ENCODE measurements around the gene CAND2.
A peak's percentile ranks its signal among the peaks of the same experiment; 100 is the strongest.

Gene CAND2

GRCh38 chr3:12793701-12794100, 2.8 kb upstream of the CAND2 start:
- Histone ChIP-seq H3K27ac (no peak overlapping the region), H3K4me3 (ENCODE audit: low read depth, low read length) (no peak overlapping the region), H3K36me3 (no peaks in the 10 kb centered on the region), H3K27me3 (ENCODE audit: insufficient read depth, low read depth, severe bottlenecking) (no peaks in the 10 kb centered on the region), H3K9me3 (ENCODE audit: severe bottlenecking) (no peaks in the 10 kb centered on the region)
- TF ChIP-seq CTCF (IDR thresholded peaks at IDR 0.05; ENCODE audit: low read depth, low read length), result no peak
- DNase-seq, result no peak

GRCh38 chr3:12797124-12797891, 828 bp downstream of the CAND2 start:
- Histone ChIP-seq H3K36me3 (no peaks in the 10 kb centered on the region), H3K9me3 (ENCODE audit: severe bottlenecking) (no peaks in the 10 kb centered on the region), H3K27me3 (ENCODE audit: insufficient read depth, low read depth, severe bottlenecking) (no peaks in the 10 kb centered on the region), H3K27ac (no peak overlapping the region), H3K4me3 (ENCODE audit: low read depth, low read length) (peak overlapping the region; percentile 54)
- no peak for TF ChIP-seq CTCF (IDR thresholded peaks at IDR 0.05; ENCODE audit: low read depth, low read length)
- DNase-seq, result no peak

- Histone ChIP-seq H3K27ac (no peak overlapping the region), H3K36me3 (no peaks in the 10 kb centered on the region), H3K4me3 (ENCODE audit: low read depth, low read length) (no peak overlapping the region), H3K9me3 (ENCODE audit: severe bottlenecking) (no peaks in the 10 kb centered on the region), H3K27me3 (ENCODE audit: insufficient read depth, low read depth, severe bottlenecking) (no peaks in the 10 kb centered on the region)
- no peak for DNase-seq
- TF ChIP-seq CTCF (IDR thresholded peaks at IDR 0.05; ENCODE audit: low read depth, low read length), result no peak
Observed at GRCh38 chr3:12797892-12798558, 1.5 kb downstream of the CAND2 start.

- Histone ChIP-seq H3K4me3 (ENCODE audit: low read depth, low read length) (no peak overlapping the region), H3K9me3 (ENCODE audit: severe bottlenecking) (no peaks in the 10 kb centered on the region), H3K27me3 (ENCODE audit: insufficient read depth, low read depth, severe bottlenecking) (no peaks in the 10 kb centered on the region), H3K36me3 (peaks cover 6% of the 10 kb centered on the region), H3K27ac (no peak overlapping the region)
- TF ChIP-seq CTCF (IDR thresholded peaks at IDR 0.05; ENCODE audit: low read depth, low read length), result no peak
- DNase-seq, result no peak
Observed at GRCh38 chr3:12798559-12799179, 2.2 kb downstream of the CAND2 start.

- DNase-seq, result no peak
- Histone ChIP-seq H3K36me3 (peaks cover 17% of the 10 kb centered on the region), H3K27ac (no peak overlapping the region), H3K9me3 (ENCODE audit: severe bottlenecking) (no peaks in the 10 kb centered on the region), H3K27me3 (ENCODE audit: insufficient read depth, low read depth, severe bottlenecking) (no peaks in the 10 kb centered on the region), H3K4me3 (ENCODE audit: low read depth, low read length) (no peak overlapping the region)
- TF ChIP-seq CTCF (IDR thresholded peaks at IDR 0.05; ENCODE audit: low read depth, low read length), result no peak
Observed at GRCh38 chr3:12799525-12800440, 3.3 kb downstream of the CAND2 start.
